ENCODE data around the gene MYOZ1.
"Not testable (repeated sequence)": the region's sequence is repeated elsewhere in the genome, so short reads cannot be mapped to it uniquely, and the experiment has no call there.

MYOZ1 gene, protein sequence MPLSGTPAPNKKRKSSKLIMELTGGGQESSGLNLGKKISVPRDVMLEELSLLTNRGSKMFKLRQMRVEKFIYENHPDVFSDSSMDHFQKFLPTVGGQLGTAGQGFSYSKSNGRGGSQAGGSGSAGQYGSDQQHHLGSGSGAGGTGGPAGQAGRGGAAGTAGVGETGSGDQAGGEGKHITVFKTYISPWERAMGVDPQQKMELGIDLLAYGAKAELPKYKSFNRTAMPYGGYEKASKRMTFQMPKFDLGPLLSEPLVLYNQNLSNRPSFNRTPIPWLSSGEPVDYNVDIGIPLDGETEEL

DNA sequence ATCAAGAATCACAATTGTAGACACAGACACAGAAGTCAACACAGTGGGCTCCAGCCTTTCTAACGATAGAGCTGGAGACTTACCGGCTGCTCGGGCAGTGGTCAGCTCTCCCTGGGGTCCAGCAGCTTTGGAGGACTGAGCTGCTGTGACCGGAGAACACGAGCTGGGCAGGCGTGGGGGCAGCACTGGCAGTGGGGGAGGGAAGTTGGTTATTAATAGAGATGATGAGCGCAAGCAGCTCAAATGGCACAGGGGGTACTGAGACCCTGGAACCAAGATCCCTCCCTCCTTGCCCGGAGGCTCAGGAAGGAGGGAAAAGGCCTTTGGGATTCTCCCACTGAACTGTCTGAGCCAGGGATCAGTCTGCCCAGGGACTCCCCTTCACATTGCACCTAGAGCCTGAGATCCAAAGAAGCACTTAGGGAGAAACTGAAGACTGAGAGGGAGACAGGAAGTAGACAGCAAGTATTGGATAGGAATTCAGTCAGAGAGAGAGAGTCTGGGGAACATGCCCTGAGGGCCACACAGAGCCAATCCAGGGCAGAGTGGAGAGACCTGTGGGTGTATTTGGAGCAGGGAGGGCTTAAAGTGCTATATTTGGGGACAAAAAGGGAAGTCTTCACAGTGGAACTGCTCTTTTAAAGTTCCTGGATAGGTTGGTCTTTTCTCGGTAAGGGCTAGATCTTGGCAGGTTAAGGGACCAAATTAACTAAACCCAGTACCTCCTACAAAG, at the start of gene MYOZ1:
TSS of gene MYOZ1 (minus strand) at position 147 of the 733 bp plus-strand sequence. CDS start 1,457 bp downstream, outside the sequence.
- no peak for DNase-seq (ENCODE audit: low read depth)

DNA sequence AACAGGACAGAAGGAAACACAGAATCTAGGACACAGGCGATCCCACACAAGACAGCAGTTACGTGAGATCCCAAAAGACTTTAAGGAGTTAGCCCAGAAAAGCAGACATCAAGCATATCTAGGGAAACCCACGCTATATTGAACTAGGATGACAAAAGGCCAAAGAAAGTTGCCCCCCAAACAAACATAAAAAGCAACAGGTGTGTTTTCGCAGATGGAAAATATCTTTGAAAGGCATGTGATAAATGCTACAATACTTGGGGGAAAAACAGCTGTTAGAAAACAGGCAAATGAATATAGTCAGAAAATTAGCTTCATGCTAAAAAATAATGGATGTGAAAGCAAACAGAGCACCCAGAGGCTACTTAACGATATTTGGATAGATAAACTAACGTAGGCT, 49.5 kb upstream of the MYOZ1 start:
- DNase-seq (ENCODE audit: low read depth): not testable (repeated sequence)

DNA sequence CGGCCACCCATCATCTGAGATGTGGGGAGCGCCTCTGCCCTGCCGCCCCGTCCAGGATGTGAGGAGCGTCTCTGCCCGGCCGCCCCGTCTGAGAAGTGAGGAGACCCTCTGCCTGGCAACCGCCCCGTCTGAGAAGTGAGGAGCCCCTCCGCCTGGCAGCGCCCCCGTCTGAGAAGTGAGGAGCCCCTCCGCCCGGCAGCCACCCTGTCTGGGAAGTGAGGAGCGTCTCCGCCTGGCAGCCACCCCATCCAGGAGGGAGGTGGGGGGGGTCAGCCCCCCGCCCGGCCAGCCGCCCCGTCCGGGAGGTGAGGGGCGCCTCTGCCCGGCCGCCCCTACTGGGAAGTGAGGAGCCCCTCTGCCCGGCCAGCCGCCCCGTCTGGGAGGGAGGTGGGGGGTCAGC, 48.3 kb upstream of the MYOZ1 start:
- not testable (repeated sequence) for DNase-seq (ENCODE audit: low read depth)

DNA sequence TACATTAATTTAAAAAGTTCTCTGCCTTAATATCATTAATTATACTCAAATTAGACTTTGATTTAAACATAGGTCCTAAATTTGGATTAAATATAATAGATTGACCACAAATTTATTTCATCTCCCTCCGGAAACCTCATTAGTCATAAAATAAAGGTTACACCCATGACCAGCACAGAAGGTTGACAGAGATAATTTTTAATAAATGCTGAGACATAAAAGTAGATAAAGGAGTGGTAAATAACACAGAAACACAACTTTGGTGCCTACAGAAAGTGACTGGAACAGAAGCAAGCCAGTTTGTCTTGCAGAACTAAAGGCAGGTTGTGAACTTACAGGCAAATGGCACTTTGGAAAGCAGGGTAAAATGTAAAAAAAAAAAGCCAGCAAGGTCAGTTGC, 46.4 kb upstream of the MYOZ1 start:
- DNase-seq (ENCODE audit: low read depth): not testable (repeated sequence)

DNA sequence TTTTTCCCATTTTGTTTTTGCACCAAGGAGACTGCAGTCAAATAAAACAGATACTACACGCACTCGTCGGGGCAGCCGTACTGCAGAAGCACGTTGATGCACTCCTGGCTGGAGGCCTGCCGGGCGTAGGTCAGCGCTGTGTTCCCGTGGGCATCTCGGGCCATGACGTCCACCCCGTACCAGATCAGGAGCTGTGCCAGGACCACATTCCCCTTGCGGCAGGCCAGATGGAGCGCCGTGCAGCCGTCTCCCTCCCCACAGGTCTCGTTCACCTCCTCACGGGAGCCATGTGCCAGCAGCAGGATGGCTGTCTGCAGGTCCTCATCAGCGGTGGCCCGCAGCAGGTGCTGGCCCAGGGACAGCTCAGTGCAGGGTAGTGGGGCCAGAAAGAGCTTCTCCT, 33.3 kb upstream of the MYOZ1 start:
- DNase-seq (ENCODE audit: low read depth): not testable (repeated sequence)

DNA sequence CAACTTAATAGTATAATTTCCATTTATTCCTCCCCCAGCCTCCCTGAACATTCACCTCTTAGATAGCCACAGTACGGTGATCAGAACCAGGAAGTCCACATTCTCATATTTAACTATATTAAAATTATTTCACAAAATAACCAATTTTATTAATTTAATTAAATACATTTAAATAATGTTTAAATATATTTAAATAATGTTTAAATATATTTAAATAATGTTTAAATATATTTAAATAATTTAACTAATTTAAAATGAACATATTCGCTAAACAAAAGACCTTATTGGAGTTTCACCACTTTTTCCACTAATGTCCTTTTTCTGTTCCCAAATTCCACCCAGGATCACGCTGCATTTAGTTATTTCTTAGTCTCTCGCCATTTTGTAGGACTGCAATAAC, 27.1 kb upstream of the MYOZ1 start:
- DNase-seq (ENCODE audit: low read depth): not testable (repeated sequence)

DNA sequence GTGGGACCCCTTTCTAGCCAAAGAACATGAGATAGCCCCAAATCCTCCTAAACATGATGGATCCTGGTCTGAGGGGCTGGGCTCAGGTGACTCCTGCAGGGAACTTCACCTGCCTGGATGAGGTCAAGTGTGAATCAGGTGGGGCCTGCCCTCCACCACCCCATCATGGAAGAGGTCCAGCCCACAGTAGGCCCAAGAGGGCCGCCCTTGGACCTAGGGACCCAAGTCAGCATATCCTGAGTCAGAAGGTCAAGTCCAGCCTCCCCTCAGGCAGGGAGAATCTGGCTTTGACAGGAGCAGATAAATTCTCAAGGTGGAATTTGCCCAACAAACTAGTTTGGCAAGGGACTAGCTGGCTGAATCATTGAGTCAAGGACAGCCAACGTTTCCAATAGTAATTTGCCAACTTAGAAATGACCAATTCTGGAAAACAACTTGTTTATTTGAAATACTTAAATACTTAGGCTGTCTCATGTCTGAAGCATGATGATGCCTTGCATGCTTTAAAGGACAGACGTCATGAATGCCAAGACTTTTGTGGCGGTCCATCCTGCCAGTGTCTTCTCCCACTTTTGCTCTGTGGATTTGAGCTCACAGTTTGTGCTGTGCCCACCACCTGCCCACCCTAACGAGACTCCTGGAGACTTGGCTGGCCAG, 25.0 kb upstream of the MYOZ1 start:
- not testable (repeated sequence) for DNase-seq (ENCODE audit: low read depth)

DNA sequence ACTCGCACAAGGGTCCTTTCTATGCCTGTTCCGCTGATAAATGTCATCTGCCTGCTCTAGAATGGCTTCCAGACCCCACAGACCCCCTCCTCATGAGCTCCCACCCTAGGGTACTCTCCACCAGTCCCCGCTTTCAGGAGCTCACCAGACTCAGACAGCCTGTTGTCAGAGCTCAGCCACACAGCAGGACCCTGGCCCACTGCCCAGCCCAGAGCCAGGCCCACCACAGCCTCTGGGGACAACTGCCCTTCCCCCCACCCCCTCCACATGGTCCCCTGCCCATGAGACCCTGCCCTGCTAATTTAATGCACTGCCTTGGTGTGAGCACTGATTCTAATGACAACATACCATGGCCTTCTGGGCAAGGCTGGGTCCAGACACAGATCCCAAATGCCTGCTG, 24.3 kb upstream of the MYOZ1 start:
- DNase-seq (ENCODE audit: low read depth): not testable (repeated sequence)

DNA sequence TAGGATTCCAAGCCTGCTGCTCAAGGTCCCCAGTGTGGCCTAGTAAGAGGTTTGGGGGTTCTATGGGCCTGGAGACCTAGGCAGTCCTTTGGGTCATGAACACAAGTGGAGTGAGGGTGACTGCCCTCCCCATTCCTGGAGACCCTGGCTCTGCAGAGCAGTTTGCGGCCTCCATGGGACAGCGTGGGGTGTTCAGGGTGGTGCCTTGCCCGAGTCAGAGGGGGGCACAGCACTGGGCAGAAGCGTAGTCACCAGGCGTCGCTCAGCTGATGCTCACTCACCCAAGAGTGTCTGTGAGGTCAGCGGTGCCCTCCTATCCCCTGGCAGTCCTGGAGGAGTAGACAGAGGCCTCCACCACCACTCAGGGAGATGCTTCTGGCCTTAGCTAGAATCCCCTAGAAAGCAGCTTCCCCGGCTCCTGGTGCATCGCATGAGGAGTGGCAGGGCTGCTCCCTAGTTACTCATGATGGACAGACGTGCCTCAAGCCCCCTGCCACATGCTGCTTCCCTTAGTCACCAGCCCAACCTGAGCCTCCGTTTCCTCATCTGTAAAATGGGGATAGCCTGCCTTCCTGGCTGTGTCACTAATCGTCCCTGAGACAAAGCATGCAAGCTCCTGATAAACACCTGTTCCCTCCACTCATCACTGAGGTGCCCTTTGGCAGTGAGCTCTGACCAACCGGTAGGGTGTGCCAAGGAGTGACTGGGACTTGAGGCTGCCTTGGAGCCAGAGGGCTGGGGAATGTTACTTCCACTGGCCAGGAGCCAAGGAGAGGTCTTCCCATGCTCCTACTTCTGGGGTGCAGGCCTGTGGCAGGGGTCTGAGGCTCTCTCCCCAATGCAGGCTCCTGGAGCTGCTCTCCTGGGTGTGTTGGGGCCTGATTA, 23.1 kb upstream of the MYOZ1 start:
- not testable (repeated sequence) for DNase-seq (ENCODE audit: low read depth)

DNA sequence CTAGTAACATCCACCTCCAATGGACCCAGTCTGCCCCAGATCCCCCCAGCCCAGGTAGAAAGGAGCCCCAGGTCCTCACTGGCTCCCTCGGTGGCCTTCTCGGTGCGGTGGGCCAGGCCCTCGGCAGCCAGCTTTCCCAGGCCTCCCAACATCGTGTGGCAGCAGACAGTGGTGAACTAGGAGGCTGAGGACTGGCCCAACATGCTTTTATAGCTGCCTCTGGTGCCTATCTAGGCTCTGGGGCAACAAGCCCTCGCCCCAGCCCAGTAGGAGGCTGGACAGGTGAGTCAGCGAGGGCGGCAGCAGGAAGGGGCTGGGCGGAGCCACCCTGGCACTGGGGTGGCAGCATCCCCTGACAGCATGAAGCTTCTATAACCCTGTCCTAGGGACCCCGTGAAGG, 22.3 kb upstream of the MYOZ1 start:
- not testable (repeated sequence) for DNase-seq (ENCODE audit: low read depth)

DNA sequence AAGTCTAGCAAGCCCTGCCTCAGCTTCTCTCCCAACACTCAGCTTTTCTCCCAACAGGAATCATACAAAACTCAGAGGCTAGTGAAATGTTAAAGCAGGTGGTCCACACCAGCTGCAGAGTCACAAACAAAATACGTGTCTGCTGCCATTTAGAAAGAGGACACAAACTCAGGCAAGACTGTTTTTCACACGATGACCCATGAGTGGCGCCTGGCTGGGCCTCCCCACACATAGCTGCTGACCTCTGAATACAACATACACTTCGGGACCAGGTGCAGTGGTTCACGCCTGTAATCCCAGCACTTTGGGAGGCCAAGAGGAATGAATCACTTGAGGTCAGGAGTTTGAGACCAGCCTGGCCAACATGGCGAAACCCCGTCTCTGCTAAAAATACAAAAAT, 21.4 kb upstream of the MYOZ1 start:
- not testable (repeated sequence) for DNase-seq (ENCODE audit: low read depth)

DNA sequence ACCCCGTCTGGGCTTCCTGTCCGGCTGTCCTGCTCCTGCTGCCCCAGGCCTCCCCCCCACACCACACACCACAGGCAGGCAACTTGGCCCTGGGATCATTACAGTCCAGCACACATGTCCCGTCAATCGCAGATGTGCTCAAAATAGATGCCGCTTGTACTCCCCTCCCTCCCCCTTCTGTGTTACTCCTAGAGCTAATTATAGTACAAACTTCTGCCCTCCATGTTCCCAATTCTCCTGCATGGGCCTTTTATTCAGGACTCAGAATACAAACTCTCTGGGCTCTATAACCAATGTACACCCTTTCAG, 14.7 kb upstream of the MYOZ1 start, which contains the start of gene SYNPO2L:
TSS of gene SYNPO2L (minus strand) at position 40 of the 309 bp plus-strand sequence. CDS start 107 bp downstream, outside the sequence.
- DNase-seq (ENCODE audit: low read depth): no peak

DNA sequence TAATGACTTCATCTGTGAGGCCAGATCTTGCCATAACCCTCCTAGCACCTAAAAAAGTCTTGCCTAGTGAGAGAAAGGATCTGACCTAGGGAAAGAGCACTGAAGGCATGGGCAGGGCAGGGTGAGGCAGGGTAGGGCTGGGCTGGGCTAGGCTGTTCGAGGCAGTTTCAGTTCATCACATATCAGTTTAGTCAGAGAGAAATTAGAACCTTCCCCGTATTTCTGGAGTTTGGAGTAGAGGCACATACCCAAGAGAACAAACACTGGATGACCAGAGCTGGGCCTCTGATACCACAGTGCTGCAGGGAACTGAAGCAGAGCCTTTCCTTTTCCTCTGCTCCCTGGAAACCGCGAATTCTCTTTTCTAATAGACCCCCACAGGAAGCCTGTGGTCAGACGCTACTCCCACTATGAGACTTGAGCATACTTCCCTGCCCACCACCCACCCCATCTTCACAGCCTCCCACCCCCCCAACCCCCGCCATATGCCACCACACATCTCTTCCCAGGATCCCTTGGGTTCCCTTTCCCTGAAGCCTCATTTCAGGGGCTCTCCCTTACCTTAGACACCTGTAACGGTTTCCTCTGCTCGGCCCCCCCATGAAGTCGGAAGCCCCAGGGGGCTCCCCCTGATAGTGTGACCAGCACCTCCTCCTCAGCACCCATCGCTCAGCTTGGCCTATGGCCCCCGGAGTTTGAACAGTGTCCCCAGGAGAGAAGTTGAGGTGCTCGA, 14.1 kb upstream of the MYOZ1 start:
- DNase-seq (ENCODE audit: low read depth): no peak

DNA sequence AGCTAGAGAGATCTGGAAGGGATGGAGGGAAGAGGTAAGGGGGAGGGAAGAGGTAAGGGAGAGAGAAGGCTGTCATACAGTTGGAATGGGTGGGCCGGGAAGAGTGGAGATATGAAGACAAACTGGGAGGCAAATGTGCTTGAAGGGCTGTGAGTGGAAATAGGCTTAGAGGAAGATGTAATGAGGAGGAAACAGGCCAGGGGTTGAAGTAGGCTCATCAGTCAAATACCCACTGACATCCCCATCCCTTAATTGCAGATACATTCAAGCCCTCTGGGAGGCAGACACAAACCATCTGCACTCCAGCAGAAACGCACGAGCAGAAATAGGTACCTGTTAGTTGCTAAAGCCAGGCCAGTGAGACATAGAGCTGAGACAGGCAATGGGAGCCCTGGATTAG, 12.4 kb upstream of the MYOZ1 start:
- no peak for DNase-seq (ENCODE audit: low read depth)

DNA sequence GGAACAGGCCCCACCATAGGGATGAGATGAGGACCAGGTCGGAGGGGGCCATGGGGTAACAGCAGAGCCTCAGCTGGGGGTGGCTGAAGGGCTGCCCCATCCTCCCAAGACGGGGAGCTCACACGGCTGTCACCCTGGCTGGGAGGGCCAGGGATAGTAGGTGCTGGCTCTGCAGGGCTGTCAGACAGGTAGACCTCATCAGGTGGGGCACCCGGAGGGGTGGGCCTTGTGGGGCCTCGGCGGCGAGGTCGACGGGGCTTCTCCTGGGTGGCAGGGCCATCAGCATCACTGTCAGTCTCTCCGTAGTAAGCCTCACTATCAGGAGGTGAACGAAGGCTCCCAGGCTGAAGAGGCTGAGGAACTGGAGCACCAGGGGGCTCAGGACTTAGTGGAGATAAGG, 11.9 kb upstream of the MYOZ1 start:
- no peak for DNase-seq (ENCODE audit: low read depth)

DNA sequence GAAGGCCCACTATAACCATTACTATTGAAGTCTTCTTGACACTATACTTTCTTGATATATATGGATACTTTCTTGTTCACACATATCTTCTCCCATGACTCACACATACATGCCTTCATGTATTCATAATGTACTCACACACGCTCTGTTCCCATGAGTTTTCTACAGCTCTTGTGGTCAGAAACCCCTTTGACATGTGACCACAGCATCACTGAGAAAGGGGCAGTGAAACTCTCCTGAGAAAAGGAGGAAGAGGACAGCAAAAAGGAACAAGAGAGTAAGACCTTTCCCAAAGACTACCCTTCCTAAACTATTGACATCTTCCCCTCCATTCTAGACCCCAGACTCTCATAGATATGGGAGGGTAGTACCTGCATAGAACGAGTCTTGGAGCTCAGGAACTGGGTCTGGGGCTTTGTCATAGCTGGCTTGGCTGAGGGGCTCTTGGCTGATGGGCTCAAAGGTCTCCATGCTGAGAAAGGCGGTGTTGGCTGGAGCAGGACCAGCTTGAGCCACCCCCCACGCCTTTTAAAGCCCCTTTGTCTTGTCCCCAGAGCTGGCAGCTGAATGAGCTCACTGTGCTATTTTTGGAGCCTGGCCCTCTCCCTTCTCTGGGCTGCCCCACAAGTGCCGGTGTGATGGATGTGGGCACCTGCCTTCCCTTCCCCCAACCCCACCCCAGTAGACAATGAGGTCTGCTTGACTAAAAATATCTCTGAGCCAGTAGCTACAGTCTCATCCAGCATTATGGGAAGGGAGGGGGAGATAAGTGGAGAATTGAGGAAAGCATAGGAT, 9.5 kb upstream of the MYOZ1 start:
- DNase-seq (ENCODE audit: low read depth): no peak

DNA sequence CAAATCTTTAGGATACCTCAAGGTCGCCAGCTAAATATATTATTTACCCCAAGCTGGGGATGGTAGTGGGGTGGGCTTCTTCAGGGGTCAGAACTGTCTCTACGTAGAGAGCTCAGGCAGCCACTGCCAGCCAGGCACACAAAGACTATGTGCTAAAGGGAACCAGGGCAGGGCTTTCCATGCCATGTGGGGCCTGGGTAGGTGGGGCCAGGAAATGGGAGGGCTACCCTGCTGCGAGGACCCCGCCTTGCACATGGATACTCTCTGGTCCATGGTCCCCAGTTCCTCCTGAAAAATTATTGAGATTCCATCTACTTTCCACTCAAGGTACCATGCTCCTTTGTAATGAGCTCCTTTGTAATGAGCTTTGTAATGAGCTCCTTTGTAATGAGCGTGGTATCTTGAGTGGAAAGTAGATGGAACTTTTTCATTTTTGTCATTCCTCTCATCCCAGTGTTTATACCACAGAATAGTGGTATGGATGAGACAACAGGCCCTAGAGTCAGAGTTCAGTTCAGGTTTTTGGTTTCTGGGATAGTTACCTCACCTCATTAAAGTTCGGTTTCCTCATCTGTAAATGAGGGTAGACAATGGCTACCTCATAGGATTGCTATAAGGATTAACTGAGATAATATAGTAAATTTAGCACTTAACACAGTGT, 8.7 kb upstream of the MYOZ1 start:
- no peak for DNase-seq (ENCODE audit: low read depth)

DNA sequence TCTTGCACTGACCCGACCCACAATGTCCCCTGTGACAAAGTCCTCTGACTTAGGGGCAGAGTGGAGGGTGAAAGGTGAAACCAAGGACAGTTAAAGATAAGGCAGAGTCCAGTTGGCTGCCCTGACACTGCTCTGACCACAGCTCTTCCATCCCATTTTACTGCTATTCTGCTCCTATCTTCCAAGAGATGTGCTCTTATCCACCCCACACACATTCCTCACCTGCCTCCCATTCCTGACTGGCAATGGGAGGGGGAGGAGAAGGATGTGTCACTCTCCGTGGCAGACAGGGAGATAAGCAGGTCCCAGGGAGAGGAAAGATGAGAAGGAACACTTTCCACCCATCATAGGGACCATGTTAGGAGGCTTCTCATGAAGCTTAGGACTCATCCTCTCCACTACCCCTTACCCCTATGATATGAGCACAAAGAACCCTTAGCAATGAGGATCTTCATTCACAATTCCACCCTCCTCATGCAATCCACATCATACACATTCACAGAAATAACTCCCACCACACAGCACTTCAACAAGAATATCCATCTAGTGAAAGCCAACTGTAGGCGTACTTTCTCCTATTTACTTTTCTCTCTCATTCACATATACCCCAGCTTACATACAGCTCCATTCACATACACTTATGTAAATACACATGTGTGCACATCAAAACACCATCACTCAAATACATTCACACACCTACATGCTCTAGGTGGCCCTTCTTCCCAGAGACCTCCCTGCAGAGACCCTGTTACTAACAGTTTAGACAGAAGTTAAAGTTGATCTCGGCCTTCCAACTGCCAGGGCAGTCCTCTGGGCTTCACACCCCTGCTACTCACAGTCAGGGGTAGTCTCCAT, 7.9 kb upstream of the MYOZ1 start:
- no peak for DNase-seq (ENCODE audit: low read depth)
